HG03159 (cell line): ENCODE data around the gene MSL3B.

ENCODE experiments used
- ATAC-seq: cut with Tn5 transposase; IDR thresholded peaks from one replicate; pipeline ENCODE4 v1.9.1; 2021; ENCODE audit warnings: mild to moderate bottlenecking, moderate library complexity; ENCODE audit not compliant: unreplicated experiment

Gene MSL3B

DNA sequence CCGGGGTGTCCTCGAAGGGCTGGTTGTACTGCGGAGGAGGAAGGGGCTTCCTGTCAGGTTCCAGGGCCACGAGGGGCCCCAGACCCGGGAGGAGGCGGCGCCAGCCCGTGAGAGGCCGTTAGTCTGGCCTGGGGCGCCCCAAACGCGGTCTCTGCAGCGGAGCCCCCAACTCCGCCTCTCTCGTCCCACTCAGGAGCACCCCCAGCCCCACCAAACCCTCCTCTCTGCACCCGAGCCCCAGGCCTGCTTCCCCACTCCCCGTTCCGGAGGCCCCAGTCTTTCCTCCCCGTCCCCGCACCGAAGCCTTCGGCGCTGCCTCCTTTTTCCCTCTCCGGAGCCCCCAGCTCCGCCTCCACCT, 14.3 kb downstream of the MSL3B start:
- ATAC-seq, result no peak

DNA sequence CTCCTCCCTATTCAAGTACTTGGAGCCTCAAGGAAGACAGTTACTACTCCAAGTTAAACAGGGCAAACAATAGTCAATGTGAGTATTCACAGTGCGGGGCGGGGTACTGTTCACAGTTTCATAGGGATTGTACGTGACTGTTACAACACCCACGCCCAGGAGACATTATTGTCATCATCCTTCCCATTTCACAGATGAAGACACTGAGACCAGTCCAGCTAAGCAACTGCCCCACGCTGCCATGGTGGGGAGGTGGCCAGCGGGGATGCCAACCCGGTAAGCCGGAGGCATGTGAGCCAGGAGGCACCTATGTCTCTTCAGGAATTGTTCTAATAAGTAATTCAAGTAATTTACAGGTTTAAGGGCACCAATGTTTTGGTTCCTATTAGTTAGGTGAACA, 14.8 kb downstream of the MSL3B start:
- ATAC-seq, result no peak

DNA sequence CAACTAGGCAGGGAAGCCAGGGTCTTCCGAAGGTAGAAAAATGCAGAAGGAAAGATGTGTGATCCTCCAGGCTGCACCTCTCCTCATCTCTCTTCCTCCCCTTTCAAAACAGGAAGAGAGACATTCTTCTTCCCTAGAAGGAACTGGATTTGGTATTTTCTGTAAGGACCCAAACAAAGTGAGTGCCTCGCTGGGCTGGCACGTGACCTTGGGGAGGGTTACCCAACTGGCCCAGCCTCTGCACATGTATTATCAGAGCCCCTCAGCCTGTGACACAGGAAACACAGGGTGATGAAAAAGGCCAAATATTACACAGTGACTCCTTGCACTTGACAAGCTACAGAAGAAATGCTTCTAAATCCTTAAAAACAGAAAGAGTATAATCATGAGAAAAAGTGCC, 16.1 kb downstream of the MSL3B start:
- no peak for ATAC-seq

DNA sequence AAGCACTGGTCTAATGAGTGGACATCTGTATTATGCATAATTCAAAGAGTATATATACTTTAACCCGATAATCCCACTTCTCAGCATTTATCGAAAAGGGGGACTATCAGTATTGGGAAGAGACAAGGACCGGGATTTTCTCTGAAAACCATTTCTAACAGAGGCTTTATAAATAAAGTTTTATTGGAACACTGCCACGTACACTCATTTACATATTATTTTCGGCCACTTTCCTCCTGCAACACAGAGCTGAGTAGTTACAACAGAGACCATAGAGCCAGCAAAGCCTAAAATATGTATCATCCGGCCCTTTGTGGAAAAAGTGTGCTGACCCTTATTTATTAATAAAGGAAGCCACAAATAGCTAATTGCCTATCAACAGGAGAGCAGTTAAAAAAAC, 17.0 kb downstream of the MSL3B start:
- no peak for ATAC-seq

DNA sequence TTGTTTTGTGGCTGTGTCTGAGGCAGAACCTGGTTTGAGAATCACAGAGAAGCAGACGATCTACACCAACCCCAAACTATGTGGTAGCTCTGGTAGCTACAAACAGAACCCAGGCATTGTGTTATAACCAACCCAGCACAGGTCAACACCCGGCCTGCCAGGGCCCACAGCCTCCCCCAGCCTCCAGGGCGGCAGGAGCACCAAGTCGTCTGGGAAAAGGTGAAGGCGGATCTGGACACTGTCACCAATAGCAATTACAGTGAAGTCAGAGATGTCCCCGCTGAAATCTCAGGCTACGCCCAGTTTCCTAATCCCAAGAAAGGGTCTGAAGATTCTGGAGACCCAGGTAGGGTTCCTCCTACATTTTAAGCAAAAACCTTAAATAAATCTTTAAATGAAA, 17.4 kb downstream of the MSL3B start:
- no peak for ATAC-seq

DNA sequence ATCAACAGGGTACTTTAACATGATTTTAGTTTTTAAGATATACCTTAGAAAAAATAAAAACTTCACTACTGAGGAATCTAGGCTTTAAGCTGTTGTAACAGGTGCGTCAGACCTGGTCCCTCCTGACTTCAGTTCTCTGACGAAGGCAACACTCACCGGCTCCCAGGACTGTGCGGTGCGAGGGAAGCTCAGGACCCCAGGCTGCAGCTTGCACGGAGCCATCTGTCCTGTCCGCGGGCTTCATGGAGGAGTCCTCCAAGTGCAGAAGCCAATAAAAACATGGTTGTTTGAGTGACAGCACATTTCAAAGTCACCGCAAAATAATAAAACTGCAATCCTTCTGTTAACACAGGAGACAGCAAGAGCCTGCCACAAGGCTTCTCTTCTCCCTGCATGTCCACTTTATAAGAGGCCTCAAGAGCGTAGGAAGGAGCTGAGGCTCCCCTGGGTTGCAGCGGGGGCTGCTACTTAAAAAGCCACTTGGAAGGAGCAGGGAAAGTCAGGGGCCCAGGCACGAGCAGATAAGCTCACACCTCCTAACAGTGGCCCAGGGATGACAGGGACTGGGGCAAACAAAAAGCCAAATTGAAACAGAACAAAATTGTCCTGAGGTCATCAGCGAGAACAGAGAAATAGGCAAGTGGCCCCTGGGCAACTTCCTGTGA, 18.4 kb downstream of the MSL3B start:
- ATAC-seq, result no peak

DNA sequence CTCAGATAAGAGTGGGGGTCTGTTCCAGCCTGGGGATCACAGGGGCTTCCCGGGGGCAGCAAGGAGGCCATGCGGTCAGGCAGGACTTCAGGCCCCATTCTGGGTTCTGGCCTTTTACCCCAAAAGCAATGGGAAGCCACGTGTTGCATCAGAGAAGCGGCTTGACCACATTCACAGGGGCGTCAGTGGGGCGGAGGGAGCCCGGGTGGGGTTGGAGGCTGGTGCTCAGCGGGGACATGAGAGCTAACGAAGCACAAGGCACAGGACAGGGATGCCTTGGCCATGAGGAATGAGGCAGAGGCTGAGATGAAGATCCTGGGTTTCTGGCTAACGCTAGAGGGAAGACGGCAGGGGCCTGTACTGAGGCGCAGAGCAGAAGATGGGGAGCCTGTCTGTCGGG, 19.9 kb downstream of the MSL3B start:
- ATAC-seq, result no peak

DNA sequence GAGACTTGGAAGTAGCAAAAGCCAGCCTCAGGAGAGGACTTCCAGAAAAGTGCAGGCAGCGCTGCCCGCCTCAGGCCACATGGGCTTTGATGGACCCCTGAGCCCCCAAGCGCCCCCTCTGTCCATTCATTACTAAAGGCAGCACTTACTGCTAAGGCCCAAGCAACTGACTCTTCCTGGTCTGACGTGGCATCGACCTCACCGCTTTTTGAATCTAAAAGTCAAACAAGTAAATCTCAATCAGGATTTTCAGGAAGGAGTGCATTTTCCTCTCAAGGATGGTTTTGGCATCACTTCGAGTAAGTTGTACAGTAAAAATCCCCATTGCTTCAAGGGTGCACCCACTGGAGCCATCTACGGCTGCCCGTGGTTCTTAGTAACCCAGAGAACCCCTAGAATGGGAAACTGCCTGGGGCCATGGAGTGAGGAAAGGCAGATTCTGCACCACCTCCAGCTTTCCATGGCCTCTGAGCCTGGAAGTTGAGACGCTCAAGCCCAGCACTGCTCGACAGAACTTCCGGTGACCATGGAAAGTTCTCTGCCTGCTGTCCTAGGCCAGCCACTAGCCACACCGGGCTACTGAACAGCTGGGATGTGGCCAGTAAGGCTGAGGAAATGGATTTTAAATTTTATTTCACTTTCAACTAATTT, 20.8 kb downstream of the MSL3B start:
- ATAC-seq, result no peak

DNA sequence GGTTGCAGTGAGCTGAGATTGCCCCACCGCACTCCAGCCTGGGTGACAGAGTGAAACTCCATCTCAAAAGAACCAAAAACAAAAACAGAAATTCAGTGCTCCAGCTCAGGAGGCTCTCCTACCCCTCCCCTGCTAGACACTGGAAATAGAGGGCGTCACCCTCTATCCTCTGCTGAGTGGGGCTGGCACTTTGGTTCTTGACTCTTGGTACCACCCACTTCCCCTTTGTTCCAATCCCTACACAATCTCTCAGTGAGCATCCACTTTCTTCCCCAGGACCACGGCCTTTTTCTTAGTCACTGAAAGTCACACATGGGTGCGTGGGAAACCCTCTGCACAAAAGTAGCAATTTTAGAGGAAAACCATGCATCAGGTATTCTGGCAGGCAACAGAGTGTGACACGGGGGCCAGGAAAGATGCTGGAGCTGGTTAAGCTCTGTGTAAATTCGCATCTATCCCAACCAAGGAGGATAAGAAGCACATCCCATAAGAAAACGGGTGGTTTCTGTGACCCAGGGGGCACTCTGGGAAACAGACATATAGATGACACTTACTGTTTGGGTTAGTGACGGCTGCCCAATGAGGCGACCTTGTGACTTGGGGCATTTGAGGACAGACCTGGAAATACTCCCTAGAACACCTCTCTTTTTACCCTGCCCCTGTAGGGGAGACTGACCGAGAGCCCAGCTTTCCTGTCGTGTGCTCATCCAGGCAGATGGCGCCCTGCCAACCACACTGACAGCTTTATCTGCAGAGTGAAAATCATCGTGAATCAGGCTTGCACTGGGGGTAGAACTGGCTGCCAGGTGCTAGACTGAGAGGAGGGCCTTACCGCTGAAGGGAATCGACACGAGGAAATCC, 21.6 kb downstream of the MSL3B start:
- no peak for ATAC-seq

DNA sequence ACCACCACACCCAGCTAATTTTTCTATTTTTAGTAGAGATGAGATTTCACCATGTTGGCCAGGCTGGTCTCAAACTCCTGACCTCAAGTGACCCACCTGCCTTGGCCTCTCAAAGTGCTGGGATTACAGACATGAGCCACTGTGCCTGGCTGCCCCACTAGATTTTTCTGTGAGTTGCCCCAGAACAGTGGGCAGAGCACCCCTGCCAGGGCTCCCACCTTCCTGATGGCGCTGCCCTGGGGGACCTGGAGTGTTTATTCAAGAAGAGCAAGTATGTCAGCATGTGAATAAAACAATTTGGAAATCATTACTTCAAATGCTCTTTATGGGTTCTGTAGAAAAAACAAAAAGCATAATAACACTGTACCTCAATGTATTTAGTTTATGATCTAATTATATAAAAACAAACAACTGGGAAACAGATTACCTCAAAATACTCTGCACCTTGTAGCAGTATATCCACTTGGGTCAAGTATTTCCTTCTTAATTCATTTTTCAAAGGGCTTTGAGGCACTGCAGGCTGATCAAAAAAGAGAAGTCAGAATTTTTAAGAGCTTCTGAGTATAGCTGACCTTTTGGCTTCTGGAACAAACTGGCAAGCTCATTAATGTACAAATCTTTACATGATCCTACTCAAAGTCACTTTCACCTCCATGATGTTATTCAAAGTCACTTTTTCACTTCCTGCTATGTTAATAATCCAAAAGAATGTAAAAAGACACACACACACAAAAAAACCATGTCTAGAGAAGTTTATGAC, 22.7 kb downstream of the MSL3B start:
- no peak for ATAC-seq

DNA sequence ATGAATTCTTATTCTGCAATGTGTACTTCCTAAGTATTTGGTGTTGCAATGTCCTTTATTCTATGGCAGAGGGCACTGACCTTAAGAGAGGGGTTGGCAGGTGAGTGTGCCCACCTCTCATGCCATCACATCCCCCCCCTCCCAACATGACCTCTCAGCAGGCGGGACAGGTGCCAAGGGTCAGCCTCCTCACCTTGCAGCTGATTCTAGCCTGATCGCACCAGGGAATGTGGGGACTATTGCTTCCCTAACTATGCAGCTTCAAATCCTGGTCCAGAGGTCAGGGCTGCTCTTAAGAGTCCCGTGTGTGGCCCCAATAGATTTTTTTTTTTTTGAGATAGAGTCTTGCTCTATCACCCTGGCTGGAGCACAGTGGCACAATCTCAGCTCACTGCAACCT, 23.4 kb downstream of the MSL3B start:
- no peak for ATAC-seq

DNA sequence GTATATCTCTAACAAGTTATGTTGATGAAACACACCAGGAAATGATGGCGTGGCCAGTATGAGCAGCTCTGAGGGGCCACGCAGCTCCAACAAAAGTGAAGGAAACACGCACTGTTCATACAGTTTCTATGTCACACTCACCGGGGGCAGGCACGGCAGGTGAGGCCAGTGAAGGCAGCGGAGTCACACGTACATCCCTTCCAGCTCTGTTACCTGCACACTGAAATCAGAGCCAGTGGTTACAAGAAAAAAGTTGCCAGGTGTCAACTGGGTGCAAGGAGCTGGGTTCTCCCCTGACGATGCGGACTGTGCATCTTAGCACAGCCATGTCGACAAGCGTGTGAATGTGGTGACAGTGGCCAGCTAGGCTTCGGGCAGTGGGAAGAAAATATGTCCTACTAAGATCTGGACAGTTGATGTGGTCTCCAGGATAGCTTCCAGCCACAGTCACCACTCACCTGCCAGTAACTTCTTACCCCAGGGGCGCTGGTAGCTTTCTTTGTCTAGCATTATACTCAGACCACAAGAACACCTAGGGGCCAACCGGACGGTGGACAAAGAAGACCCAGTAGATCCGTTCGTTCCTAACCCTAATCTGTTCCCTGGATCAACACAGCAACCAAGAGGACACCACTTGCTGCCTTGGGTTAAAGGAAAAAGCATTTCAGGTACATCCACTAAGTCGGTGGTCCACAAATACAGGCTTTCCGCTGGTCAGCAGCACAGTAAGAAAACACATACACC, 23.9 kb downstream of the MSL3B start:
- ATAC-seq, result no peak

DNA sequence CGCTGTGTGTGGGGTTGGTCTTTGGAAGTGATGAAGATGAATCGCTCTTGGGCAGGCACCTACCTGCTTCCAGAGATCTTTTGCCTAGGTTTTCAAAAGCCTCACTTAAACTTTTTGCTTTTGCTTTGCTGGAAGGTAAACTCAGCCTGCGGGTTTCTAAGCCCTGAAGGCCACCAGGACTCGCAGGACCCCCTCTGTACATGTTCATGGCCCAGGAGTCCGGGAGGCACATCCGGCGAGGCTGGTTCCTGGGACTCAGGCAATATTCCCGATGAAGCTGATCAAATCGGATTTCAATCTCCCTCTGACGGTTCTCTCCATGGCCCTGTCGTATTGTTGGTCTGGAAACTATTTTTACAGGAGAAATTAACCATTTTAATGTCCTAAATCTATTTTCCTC, 27.0 kb downstream of the MSL3B start:
- ATAC-seq, result no peak

DNA sequence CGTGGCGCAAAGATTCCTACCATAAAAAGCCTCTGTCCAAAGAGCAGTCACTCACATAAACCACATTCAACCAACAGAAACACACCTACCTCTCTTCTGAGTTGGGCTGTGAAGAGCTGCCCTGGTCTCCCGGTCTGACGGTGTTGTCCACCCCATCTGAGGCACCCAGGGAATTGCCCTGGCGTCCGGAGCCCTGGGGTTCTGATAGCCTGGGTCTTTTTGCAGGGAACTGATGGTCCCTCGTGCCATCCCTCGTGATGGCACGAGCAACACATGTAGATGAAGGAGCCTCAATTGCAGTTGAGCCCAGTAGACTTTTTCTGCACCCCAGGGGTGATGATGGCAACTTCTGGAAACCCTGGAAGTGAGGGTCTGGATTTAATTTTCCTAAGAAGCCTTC, 27.7 kb downstream of the MSL3B start:
- no peak for ATAC-seq

DNA sequence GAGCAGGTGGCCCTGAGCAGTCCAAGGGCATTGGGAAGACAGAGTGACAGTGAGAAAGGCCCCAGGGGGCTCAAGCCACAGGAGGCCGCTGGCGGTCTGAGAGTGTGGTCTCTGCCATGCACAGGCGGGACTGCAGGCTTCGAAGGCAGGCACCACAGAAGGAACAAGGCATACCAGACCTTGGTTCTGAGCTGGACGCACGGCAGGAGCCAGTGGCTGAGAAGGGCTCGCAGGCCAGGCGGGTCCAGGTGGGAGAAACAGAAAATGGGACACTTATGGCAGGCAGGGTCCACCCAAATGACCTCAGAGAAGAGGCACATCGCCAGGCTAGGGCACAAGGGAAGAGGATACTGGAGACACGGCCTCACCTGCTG, 28.8 kb downstream of the MSL3B start:
- ATAC-seq, result no peak

DNA sequence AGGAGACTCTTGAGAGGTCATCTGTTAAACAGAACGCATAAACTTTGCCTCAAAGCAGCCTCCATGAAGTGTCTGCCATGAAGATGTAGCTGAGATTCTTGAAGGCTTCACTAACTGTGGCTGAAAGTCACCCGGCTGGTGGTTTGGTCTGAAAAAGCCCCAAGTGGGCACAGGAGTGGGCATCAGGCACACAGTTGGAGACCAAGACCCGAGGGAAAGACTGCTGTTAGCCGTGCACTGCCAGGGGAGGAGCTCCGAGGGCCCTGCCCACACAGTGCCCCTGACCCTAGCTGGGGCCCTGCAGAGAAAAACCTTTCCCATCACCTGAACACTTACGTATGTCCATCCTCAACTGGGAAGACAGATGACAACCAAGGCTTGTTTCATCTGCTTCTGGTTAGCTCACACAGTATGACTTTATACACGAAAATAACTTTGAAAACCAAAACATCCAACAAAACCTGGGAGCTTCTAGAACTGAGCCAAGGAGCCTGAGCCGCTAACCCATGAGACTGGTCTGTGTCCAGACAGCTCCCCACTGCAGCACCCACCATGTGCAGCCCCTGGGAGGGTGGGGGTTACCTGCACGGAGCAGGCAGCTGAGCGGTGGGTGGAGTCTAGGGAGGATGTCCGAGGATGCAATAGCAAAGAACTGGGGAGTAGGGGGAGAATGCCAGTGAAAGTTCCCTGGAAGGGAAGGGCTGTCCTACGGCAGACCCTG, 29.3 kb downstream of the MSL3B start:
- no peak for ATAC-seq

DNA sequence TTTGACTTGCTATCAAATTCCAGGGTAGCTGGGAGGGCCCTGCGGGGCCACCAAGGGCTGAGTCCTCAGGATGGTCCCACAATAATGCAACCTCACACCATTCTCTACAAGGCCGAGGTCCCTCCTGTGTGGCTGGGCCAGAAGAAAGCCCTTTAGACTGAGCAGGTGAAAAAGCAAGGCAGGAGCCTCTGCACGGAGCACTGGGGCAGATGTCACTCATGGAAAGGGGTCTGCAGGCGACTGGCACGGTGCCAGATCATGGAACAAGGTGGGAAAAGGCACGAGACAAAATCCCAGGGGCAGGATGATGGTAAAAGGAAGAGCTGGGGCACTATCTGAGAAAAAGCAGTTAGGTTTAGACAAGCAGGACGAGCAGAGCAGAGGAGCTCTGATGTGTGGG, 29.9 kb downstream of the MSL3B start:
- no peak for ATAC-seq

DNA sequence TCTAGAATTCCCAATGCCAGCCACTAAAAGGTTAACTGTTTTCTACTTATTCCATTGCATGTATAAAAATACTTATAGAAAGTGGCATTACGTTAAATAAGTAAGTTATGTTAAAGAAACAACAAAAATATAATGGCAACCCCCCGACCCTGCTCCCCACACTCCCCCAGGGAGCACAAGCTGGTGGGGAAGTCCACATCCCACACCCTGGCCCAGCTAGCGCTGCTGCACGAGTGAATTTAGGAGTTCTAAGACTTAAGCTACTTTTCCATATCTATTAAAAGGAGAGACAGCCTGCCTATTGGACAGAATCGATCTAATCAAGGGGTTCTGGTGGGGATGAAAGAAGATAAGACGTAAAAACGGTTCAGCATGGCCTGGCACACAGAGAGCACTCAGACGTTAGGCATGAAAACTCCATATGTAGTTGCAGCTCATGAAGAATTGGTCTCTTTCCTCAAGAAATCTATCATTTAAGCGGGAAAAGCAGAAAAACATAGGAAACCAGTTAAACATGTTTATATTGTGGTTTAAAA, 30.4 kb downstream of the MSL3B start:
- ATAC-seq, result no peak

DNA sequence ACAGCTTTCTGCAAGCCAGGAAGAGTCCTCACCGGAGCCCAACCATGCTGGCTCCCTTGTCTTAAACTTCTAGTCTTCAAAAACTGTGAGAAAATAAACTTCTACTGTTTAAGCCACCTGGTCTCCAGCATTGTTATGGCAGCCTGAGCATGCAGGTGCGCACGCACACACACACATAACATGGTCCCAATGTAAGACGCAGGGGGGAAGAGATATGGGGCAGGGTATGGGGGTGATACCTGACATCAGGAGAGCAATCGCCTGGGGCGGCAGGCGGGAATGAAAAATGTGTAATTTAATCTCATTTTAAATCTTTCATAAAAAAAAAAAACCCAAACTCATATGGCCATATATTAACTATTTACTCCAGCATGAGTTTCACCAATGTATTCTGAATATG, 31.8 kb downstream of the MSL3B start:
- no peak for ATAC-seq
